Right cardiac atrium (tissue), 5 donors: Measurements from ENCODE around the gene GEMIN5. TPM values are rescaled to one million over a fixed set of nuclear protein-coding genes. Genes with fewer than 3 reads are reported as not detected.
"Not testable (repeated sequence)": the region's sequence is repeated elsewhere in the genome, so short reads cannot be mapped to it uniquely, and the experiment has no call there.

ENCODE experiments used
- ATAC-seq, 2 donors: fragments of 200-7000 bp; cut with Tn5 transposase; one replicate each; pipeline versions ENCODE4 v1.8.0 to v1.9.1; 2020; ENCODE audit warnings: moderate library complexity in 2 of 2, mild to moderate bottlenecking in 1 of 2
- DNase-seq, 3 donors: peaks; one replicate each; pipeline ENCODE4 v3.0.0-alpha.2; 2020
- H3K27ac ChIP-seq: one replicate; pipeline ENCODE4 v1.5.1; 2013; ENCODE audit warnings: mild to moderate bottlenecking, low read length, control low read depth, moderate library complexity
- H3K27me3 ChIP-seq: one replicate; pipeline ENCODE4 v1.6.1; 2013; ENCODE audit not compliant: control insufficient read depth, insufficient read depth
- H3K4me1 ChIP-seq: one replicate; pipeline ENCODE4 v1.6.1; 2013; ENCODE audit warnings: low read length; ENCODE audit not compliant: control insufficient read depth, insufficient read depth
- H3K4me3 ChIP-seq: one replicate; pipeline ENCODE4 v1.5.1; 2013; ENCODE audit warnings: low read length, control low read depth
- H3K9me3 ChIP-seq: one replicate; pipeline ENCODE4 v1.6.1; 2013; ENCODE audit warnings: low read length; ENCODE audit not compliant: control insufficient read depth
- WGBS: extraction: QIAGEN DNeasy Blood & Tissue Kit; methylation state at CpG from one replicate; pipeline ENCODE4 v1.1.7; 2013; 5-methylcytosine and 5-hydroxymethylcytosine counted together
- intact Hi-C, 4 donors: fragments of 100-400 bp; cut with DNase I; formaldehyde crosslinking; loops; one replicate each; pipeline versions ENCODE4 v1.11.0 to v1.14.0; 2022 to 2023
- polyA plus RNA-seq: library from polyadenylated mRNA; stranded (reverse); fragments of 200-250 nt; gene quantifications from one replicate; pipeline ENCODE4 v1.2.3, GENCODE V29; 2013
- total RNA-seq, 4 donors: library from RNA; stranded (reverse); fragmentation: NEBNext Ultra II Directional; extraction: Animal tissue kit (Norgen Biotek cat#: 25700); gene quantifications; one replicate each; pipeline ENCODE4 v1.2.1, GENCODE V29; 2021
- donor health status: healthy with polysubstance abuse.
- donor health status: DM: no; HTN: yes; CAD: no.
- donor health status: DM: no; HTN: no; CAD: no.
- donor health status: DM: no; HTN: yes; CAD: no; lungs with severe emphysema.
- donor health status: DM: yes; HTN: yes; CAD: no.

Gene GEMIN5
- total and polyA plus RNA-seq, 5 donors: 5.1 to 14.4 (median 13.7) TPM

DNA sequence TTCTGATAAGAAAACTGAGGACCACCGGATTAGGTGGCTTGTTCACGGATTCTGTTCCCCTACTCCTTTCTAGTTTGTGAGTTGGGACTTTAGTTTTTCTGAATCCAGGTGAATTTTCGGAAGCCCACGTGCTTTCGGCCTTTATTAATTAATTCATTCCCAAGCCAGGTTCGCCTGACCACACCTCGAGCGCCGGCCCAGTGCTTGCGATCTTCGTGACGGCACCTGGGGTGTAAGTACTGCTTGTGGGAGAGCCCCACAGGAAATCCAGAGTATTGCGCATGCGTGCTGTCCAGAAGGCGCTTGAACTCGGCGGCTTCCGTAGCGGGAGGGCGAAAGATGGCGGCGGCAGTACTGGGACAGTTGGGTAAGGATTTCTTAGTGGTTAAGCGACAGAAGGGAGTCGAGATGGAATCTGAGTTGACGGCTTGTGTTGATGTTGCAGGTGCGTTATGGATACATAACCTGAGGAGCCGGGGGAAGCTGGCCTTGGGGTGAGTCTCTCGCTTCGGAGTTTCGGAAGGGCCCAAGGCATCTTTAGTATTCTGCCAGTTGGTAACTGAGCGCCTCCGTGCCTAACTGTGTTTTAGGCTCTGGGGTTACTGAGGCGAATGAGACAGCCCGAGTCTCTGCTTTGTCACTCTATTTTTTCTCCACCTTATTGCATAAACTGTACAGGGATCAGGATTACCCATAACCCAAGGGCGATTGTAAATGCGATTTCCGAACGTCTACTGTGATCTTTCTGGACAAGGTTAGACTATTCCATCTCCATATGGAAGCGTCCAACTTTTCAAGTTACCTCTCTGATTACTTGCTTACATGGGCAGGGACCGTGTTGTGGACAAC, 3.0 kb upstream of the GEMIN5 start, which contains the start of gene MRPL22:
Gene MRPL22, plus strand, starts transcription at position 302 of the 849 bp plus-strand sequence. Its CDS starts 38 bp downstream, at position 340.
- Histone ChIP-seq H3K27ac (peak within 1 kb of the TSS; percentile 86), H3K4me3 (peak within 1 kb of the TSS; percentile 95), H3K9me3 (no peaks in the 10 kb centered on the region), H3K27me3 (no peaks in the 10 kb centered on the region), H3K4me1 (peaks cover 7% of the 10 kb centered on the region)
- peak; percentile 92 to 96 (median 96) for DNase-seq
- intact Hi-C loops: no loop called here
- WGBS: under 1% methylated on average over 40 of the region's 40 CpGs
- ATAC-seq: peak; percentile 73 to 74

DNA sequence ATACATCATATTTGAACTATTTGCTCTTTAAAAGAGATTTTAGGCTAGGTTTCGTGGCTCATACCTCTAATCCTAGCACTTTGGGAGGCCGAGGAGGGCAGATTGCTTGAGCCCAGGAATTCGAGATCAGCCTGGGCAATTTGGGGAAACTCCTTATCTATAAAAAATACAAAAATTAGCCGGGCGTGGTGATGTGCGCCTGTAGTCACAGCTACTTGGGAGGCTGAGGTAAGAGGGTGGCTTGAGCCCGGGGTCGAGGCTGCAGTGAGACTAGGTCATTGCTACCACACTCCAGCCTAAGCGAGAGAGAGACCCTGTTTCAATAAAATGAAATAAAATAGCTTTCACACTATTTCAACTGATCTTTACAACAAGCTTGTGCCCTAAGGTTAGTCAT, 2.4 kb upstream of the GEMIN5 start:
- no peak overlapping the region for H3K27ac ChIP-seq
- peaks cover 7% of the 10 kb centered on the region for H3K4me1 ChIP-seq
- no peaks in the 10 kb centered on the region for H3K27me3 ChIP-seq
- WGBS: 87% methylated on average over 9 of the region's 9 CpGs
- no peak for ATAC-seq
- DNase-seq: peak in 2 of 3 donors; percentile 48 to 52
- H3K9me3 ChIP-seq: no peaks in the 10 kb centered on the region
- intact Hi-C loops: no loop called here
- H3K4me3 ChIP-seq: peak overlapping the region; percentile 95

DNA sequence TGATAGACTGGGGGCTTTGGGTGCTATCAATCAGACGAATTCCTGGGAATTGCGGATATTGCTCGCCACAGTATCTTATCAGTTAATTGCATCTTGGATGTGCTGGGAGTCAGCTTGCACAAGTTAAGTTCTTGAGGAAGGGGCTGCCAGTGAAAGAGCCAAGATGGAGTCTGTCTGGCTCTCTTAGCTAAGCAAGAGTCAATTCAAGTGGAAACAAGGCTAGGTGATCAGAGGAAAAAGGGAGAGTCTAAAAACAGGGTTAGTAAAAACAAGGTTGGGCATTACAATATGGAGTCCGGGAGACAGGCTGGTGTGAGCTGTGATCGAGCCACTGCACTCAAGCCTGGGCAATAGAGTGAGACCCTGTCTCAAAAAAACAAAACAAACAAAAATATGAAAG, 1.4 kb upstream of the GEMIN5 start:
- DNase-seq, H3K4me1 ChIP-seq, H3K27ac ChIP-seq, intact Hi-C loops, H3K27me3 ChIP-seq, H3K9me3 ChIP-seq, ATAC-seq, H3K4me3 ChIP-seq: not testable (repeated sequence)
- WGBS: 87% methylated on average over 5 of the region's 5 CpGs

DNA sequence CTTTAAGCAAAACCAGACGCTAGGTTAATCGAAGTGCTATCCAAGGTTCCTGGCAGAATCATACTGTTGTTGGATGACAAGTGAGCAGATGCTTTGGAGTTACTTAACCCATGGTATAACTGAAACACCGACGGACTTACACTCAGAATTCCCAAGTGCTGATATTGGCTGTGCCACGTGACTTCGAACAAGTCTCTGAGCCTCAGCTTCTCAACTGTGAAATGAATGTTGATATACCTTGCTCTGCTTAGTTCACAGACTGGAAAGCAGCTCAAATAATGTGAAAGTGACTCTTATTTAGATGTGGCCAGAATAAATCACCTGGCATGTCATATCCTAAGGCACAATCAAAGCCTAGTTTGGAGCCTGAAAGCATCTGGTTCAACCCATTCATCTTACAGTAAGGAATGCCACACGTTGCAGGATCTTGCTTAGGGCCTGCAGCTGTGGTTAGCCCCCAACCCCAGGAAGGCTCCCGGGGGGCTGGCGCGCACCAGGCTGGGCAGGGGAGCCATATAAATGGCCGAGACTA, 759 bp downstream of the GEMIN5 start:
- WGBS: 15% methylated on average over 11 of the region's 11 CpGs
- DNase-seq: no peak

DNA sequence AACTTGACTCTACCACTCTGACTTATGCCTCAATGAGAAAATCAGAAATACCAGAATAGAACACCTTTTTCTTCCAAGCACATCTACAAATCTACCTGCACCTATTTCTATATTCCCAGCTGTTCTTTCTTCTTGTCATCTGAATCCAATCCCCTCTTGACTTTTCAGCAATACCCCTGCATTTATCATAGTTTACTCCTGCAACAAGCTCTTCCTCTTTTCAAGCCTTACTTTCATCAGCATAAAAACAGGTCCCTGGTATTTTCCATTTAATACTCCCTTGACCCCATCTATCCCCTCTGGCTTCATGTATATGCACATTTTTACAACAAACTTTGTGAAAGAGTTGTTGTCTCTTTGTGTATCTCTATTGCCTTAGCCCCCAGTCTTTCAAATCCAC, 3.1 kb downstream of the GEMIN5 start:
- intact Hi-C loops: no loop called here

More for the DNA sequence above, 759 bp downstream of the GEMIN5 start:
- intact Hi-C loops: no loop called here
- Histone ChIP-seq H3K4me3 (peak overlapping the region; percentile 70), H3K27ac (no peak overlapping the region), H3K9me3 (no peaks in the 10 kb centered on the region), H3K27me3 (no peaks in the 10 kb centered on the region), H3K4me1 (peaks cover 7% of the 10 kb centered on the region)
- no peak for ATAC-seq

DNA sequence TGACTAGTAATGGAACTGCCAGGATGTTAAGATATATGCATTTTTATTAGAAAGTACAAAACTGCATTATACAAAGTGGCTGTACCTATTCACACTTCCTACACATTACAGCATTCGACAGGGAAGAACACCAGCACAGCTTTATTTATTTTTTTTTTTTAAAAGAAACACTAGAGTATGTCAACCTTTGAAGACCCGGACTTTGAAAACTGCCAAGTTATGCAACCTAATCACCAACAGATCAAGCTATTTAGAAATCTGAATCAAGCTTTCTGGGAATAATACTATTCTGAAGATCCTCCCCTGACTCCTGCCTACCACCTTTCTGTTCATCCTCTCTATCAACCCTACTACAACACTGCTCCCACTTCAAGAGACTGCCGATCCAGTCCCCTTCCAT, 4.5 kb downstream of the GEMIN5 start:
- no peaks in the 10 kb centered on the region for H3K9me3 ChIP-seq
- intact Hi-C loops: no loop called here
- no peaks in the 10 kb centered on the region for H3K27me3 ChIP-seq
- WGBS: 89% methylated on average over 3 of the region's 3 CpGs
- no peak overlapping the region for H3K4me3 ChIP-seq
- H3K27ac ChIP-seq: no peak overlapping the region
- ATAC-seq: no peak
- peaks cover 7% of the 10 kb centered on the region for H3K4me1 ChIP-seq
- no peak for DNase-seq

More for the DNA sequence above, 3.1 kb downstream of the GEMIN5 start:
- ATAC-seq (no peak), DNase-seq (no peak)
- no peaks in the 10 kb centered on the region for H3K9me3 ChIP-seq
- peaks cover 7% of the 10 kb centered on the region for H3K4me1 ChIP-seq
- no peak overlapping the region for H3K27ac ChIP-seq
- H3K27me3 ChIP-seq: no peaks in the 10 kb centered on the region
- no peak overlapping the region for H3K4me3 ChIP-seq

DNA sequence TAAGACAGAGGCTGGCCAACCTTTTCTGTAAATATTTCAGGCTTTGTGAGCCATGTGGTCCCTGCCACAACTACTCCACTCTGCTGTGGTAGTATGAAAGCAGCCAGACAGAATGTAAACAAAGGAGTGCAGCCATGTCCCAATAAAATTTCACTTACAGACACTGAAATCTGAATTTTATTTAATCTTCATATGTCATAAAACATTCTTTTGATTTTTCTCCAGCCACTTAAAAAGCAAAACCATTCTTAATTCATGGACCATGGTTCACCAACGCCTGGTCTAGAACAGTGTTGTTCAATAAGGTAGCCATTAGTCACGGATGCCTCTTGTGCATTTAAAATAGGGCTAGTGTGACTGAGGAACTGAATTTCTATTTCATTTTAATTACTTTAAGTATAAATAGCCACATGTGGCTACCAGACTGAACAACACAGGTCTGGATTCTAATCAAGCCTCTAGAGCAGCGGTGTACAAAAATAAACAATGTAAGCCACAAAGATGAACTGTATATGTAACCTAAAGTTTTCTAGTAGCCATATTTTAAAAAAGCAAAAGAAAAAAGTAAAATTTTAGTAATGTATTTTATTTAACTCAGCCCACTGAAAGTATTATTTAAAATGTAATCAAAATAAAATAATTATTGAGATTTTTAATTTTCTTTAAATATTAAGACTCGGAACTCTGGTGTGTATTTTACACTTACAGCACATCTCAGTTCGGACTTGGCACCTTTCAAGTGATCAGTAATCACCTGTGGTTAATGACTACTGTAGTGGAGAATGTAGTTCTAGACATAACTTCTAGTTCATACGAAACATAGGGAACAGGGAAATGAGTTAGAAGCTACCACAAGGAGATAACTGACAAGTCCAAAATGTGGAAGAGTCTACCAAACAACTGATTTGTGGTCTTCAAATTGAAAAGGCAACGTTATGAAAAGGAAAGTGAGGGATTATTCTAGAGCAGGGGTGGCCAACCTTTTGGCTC, 14.3 kb downstream of the GEMIN5 start:
- Histone ChIP-seq H3K27me3 (no peaks in the 10 kb centered on the region), H3K4me1 (no peaks in the 10 kb centered on the region), H3K27ac (no peak overlapping the region), H3K9me3 (no peaks in the 10 kb centered on the region), H3K4me3 (no peak overlapping the region)
- DNase-seq: no peak
- no peak for ATAC-seq
- intact Hi-C loops: no loop called here
- 93% methylated on average over 7 of the region's 7 CpGs for WGBS

DNA sequence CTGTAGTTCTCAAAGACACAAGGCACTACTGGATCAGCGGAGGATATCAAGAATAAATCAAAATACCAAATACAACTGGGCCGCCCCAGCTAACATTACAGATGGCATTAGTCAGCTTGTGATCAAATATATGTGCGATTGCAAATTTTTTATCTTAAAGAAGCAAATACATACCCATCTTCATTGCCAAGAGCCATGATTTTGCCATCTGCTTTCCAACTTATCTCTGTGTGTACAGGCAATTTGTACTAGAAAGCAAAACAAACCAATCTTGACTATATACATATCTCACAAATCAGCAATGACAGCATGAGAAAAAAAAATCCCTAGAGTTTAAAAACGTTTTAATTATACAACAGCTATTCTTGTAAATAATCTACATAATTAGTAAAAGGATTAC, 20.3 kb downstream of the GEMIN5 start:
- DNase-seq (no peak), ATAC-seq (no peak)
- Histone ChIP-seq H3K9me3 (no peaks in the 10 kb centered on the region), H3K27ac (no peak overlapping the region), H3K4me1 (no peaks in the 10 kb centered on the region), H3K27me3 (no peaks in the 10 kb centered on the region), H3K4me3 (no peak overlapping the region)
- WGBS: 76% methylated on average over 4 of the region's 4 CpGs
- intact Hi-C loops: no loop called here

DNA sequence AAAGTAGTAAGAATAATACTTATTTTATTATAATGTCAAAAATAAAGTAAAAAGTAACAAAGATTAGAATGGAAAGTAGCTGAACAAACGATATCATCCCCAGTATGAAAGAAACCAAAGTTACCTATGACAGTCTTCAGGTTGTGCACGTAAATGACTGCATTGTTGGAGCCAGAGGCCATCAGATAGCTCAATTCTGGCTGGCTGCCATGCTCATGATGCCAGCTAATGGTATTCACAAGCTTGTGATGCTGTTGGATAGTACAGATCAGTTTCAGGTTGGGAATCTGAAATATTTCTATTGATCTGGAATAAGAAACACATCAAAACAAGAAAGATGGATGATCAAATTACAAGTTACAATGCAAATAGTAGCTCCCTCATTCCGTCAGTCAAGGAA, 21.1 kb downstream of the GEMIN5 start:
- no peaks in the 10 kb centered on the region for H3K9me3 ChIP-seq
- H3K27me3 ChIP-seq: no peaks in the 10 kb centered on the region
- no peak overlapping the region for H3K4me3 ChIP-seq
- intact Hi-C loops: no loop called here
- 74% methylated on average over 3 of the region's 3 CpGs for WGBS
- H3K27ac ChIP-seq: no peak overlapping the region
- ATAC-seq: no peak
- no peaks in the 10 kb centered on the region for H3K4me1 ChIP-seq
- no peak for DNase-seq

DNA sequence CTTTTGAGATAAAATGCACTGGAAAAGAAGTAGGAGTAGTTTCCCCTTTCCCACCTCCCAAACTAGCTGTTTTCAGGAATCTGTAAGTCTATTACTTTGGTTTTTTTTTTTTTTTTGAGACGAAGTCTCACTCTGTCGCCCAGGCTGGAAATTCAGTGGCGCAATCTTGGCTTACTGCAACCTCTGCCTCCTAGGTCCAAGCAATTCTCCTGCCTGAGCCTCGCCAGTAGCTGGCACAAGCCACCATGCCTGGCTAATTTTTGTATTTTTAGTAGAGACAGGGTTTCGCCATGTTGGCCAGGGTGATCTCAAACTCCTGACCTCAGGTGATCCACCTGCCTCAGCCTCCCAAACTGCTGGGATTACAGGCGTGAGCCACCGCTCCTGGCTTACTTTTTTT, 32.4 kb downstream of the GEMIN5 start:
- H3K27me3 ChIP-seq, DNase-seq, H3K27ac ChIP-seq, intact Hi-C loops, H3K9me3 ChIP-seq, H3K4me3 ChIP-seq, ATAC-seq, H3K4me1 ChIP-seq: not testable (repeated sequence)
- WGBS: 88% methylated on average over 7 of the region's 7 CpGs

DNA sequence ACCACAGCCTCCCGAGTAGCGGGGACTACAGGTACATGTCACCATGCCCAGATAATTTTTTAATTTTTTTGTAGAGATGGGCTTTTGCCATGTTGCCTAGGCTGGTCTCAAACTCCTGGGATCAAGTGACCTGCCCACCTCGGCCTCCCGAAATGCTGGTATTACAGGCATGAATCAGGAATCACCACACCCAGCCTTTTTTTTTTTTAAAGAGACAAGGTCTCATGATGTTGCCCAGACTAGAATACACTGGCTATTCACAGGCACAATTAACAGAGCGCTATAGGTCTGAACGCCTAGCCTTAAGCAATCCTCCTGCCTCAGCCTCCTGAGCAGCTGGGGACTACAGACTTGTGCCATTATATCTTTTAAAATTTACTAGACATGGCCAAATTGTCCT, 36.1 kb downstream of the GEMIN5 start:
- intact Hi-C loops: no loop called here
- no peak for ATAC-seq
- Histone ChIP-seq H3K27me3 (no peaks in the 10 kb centered on the region), H3K4me1 (peaks cover 2% of the 10 kb centered on the region), H3K9me3 (no peaks in the 10 kb centered on the region), H3K4me3 (no peak overlapping the region), H3K27ac (no peak overlapping the region)
- WGBS: 92% methylated on average over 6 of the region's 6 CpGs
- DNase-seq: no peak
